HG02798 (cell line): ENCODE data around the gene KCNT1.

ENCODE experiments used
- ATAC-seq: cut with Tn5 transposase; IDR thresholded peaks from one replicate; pipeline ENCODE4 v1.9.1; 2021; ENCODE audit warnings: mild to moderate bottlenecking; ENCODE audit not compliant: unreplicated experiment, poor library complexity

The KCNT1 gene

GRCh38 chr9:135743546-135744332 lies 41.8 kb downstream of the KCNT1 start:
- no peak for ATAC-seq

- no peak for ATAC-seq
These were observed 42.5 kb downstream of the KCNT1 start for GRCh38 chr9:135744333-135745070.

GRCh38 chr9:135745189-135745588 lies 43.2 kb downstream of the KCNT1 start:
- no peak for ATAC-seq

GRCh38 chr9:135745686-135746324 lies 43.8 kb downstream of the KCNT1 start:
- no peak for ATAC-seq

- ATAC-seq, result no peak
These were observed 44.6 kb downstream of the KCNT1 start for GRCh38 chr9:135746565-135746964.

GRCh38 chr9:135747311-135747710 lies 45.3 kb downstream of the KCNT1 start:
- no peak for ATAC-seq

GRCh38 chr9:135748676-135749075 lies 46.7 kb downstream of the KCNT1 start:
- no peak for ATAC-seq

GRCh38 chr9:135749171-135750045 lies 47.4 kb downstream of the KCNT1 start:
- ATAC-seq, result no peak

- no peak for ATAC-seq
These were observed 48.8 kb downstream of the KCNT1 start for GRCh38 chr9:135750786-135751185.

- no peak for ATAC-seq
These were observed 49.5 kb downstream of the KCNT1 start for GRCh38 chr9:135751501-135751900.

- no peak for ATAC-seq
These were observed 50.6 kb downstream of the KCNT1 start for GRCh38 chr9:135752281-135753204.

- ATAC-seq, result no peak
These were observed 51.6 kb downstream of the KCNT1 start for GRCh38 chr9:135753391-135754105.

- no peak for ATAC-seq
These were observed 54.6 kb downstream of the KCNT1 start for GRCh38 chr9:135756576-135756975.

GRCh38 chr9:135757356-135757755 lies 55.4 kb downstream of the KCNT1 start:
- ATAC-seq, result no peak

GRCh38 chr9:135758056-135758455 lies 56.1 kb downstream of the KCNT1 start:
- no peak for ATAC-seq

GRCh38 chr9:135758870-135759269 lies 56.9 kb downstream of the KCNT1 start:
- no peak for ATAC-seq

- no peak for ATAC-seq
These were observed 57.8 kb downstream of the KCNT1 start for GRCh38 chr9:135759676-135760300.

GRCh38 chr9:135760465-135760864 lies 58.5 kb downstream of the KCNT1 start:
- no peak for ATAC-seq
